Measurements from ENCODE around the gene CD53. TPM values are rescaled to one million over a fixed set of nuclear protein-coding genes. Genes with fewer than 3 reads are reported as not detected.
A peak's percentile ranks its signal among the peaks of the same experiment; 100 is the strongest.

CD53 gene
- total and polyA plus RNA-seq, 9 of the 15 experiments (the other 6 are each of a cell fraction or from before 2014, with no cell fraction given) = 63.5 to 220 (median 131) TPM

DNA sequence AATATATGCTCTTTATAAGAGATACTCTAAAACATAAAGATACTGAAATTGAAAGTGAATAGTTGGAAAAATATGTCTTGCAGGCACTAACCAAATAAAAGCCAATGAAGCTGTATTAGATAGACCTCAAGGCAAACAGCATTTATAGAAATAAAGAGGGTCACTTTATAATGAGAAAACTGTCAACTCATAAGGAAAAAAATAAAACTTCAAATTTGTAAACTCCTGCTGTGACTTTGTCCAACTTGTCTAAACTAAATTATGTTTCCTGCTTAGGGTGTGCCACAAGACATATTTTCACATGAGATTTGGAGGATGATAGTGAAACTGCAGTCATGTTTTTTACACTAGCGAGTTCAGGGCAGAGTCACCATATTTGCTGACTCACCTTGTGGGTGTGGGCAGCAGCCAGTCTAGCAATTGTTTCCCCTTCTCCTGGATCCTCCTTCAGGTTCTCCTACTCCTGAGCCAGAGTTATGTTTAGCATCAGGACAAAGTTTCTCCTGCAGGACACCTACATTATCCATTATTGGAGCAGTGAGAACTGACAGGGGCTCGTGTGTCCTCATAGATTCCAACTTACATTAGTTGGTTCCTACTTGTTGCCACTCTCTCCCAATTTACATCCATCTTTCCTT is 43.8 kb downstream of the CD53 start (continued):
- TF ChIP-seq, protein P1, sequence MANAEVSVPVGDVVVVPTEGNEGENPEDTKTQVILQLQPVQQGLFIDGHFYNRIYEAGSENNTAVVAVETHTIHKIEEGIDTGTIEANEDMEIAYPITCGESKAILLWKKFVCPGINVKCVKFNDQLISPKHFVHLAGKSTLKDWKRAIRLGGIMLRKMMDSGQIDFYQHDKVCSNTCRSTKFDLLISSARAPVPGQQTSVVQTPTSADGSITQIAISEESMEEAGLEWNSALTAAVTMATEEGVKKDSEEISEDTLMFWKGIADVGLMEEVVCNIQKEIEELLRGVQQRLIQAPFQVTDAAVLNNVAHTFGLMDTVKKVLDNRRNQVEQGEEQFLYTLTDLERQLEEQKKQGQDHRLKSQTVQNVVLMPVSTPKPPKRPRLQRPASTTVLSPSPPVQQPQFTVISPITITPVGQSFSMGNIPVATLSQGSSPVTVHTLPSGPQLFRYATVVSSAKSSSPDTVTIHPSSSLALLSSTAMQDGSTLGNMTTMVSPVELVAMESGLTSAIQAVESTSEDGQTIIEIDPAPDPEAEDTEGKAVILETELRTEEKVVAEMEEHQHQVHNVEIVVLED (CRISPR knock-in tag; IDR thresholded peaks at IDR 0.05) = no peak; the same call in 1 of the 2 replicates
- TF ChIP-seq LEF1 (IDR thresholded peaks at IDR 0.05) = peak; percentile 94
- no peak for TF ChIP-seq CBX1 (IDR thresholded peaks at IDR 0.05; ENCODE audit: low read depth)
- no peak for TF ChIP-seq ZNF830 (CRISPR knock-in tag; IDR thresholded peaks at IDR 0.05)
- TF ChIP-seq, protein P2, sequence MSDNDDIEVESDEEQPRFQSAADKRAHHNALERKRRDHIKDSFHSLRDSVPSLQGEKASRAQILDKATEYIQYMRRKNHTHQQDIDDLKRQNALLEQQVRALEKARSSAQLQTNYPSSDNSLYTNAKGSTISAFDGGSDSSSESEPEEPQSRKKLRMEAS (CRISPR knock-in tag; IDR thresholded peaks at IDR 0.05) = no peak
- no peak; the same call in 1 of the 2 replicates for TF ChIP-seq KAT7 (CRISPR knock-in tag; IDR thresholded peaks at IDR 0.05; ENCODE audit: borderline replicate concordance)
- TF ChIP-seq ZZZ3 (IDR thresholded peaks at IDR 0.05) = no peak
- TF ChIP-seq JUND (IDR thresholded peaks at IDR 0.05; ENCODE audit: borderline replicate concordance, low read depth, low read length) = peak; percentile 92
- TF ChIP-seq JUND (tag; IDR thresholded peaks at IDR 0.05; ENCODE audit: borderline replicate concordance, low read depth, low read length) = peak; percentile 94; the same call in 2 of the 3 replicates
- TF ChIP-seq PML (IDR thresholded peaks at IDR 0.05; ENCODE audit: low read length) = no peak
- TF ChIP-seq, protein P3, sequence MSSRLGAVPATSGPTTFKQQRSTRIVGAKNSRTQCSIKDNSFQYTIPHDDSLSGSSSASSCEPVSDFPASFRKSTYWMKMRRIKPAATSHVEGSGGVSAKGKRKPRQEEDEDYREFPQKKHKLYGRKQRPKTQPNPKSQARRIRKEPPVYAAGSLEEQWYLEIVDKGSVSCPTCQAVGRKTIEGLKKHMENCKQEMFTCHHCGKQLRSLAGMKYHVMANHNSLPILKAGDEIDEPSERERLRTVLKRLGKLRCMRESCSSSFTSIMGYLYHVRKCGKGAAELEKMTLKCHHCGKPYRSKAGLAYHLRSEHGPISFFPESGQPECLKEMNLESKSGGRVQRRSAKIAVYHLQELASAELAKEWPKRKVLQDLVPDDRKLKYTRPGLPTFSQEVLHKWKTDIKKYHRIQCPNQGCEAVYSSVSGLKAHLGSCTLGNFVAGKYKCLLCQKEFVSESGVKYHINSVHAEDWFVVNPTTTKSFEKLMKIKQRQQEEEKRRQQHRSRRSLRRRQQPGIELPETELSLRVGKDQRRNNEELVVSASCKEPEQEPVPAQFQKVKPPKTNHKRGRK (tag; IDR thresholded peaks at IDR 0.05) = peak; percentile 74; the same call in 1 of the 2 replicates
- no peak for TF ChIP-seq ZNF77 (CRISPR knock-in tag; IDR thresholded peaks at IDR 0.05)
- TF ChIP-seq, protein P4, sequence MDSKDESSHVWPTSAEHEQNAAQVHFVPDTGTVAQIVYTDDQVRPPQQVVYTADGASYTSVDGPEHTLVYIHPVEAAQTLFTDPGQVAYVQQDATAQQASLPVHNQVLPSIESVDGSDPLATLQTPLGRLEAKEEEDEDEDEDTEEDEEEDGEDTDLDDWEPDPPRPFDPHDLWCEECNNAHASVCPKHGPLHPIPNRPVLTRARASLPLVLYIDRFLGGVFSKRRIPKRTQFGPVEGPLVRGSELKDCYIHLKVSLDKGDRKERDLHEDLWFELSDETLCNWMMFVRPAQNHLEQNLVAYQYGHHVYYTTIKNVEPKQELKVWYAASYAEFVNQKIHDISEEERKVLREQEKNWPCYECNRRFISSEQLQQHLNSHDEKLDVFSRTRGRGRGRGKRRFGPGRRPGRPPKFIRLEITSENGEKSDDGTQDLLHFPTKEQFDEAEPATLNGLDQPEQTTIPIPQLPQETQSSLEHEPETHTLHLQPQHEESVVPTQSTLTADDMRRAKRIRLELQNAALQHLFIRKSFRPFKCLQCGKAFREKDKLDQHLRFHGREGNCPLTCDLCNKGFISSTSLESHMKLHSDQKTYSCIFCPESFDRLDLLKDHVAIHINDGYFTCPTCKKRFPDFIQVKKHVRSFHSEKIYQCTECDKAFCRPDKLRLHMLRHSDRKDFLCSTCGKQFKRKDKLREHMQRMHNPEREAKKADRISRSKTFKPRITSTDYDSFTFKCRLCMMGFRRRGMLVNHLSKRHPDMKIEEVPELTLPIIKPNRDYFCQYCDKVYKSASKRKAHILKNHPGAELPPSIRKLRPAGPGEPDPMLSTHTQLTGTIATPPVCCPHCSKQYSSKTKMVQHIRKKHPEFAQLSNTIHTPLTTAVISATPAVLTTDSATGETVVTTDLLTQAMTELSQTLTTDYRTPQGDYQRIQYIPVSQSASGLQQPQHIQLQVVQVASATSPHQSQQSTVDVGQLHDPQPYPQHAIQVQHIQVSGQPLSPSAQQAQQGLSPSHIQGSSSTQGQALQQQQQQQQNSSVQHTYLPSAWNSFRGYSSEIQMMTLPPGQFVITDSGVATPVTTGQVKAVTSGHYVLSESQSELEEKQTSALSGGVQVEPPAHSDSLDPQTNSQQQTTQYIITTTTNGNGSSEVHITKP (IDR thresholded peaks at IDR 0.05; ENCODE audit: partially characterized antibody) = no peak
- TF ChIP-seq GATAD2B (IDR thresholded peaks at IDR 0.05; ENCODE audit: borderline replicate concordance) = peak; percentile 62; the same call in 1 of the 2 replicates
- TF ChIP-seq, protein P5, sequence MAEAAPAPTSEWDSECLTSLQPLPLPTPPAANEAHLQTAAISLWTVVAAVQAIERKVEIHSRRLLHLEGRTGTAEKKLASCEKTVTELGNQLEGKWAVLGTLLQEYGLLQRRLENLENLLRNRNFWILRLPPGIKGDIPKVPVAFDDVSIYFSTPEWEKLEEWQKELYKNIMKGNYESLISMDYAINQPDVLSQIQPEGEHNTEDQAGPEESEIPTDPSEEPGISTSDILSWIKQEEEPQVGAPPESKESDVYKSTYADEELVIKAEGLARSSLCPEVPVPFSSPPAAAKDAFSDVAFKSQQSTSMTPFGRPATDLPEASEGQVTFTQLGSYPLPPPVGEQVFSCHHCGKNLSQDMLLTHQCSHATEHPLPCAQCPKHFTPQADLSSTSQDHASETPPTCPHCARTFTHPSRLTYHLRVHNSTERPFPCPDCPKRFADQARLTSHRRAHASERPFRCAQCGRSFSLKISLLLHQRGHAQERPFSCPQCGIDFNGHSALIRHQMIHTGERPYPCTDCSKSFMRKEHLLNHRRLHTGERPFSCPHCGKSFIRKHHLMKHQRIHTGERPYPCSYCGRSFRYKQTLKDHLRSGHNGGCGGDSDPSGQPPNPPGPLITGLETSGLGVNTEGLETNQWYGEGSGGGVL (CRISPR knock-in tag; IDR thresholded peaks at IDR 0.05) = no peak
- TF ChIP-seq BRD4 (IDR thresholded peaks at IDR 0.05) = no peak
- TF ChIP-seq MEIS2 (IDR thresholded peaks at IDR 0.05; ENCODE audit: partially characterized antibody) = peak; percentile 89
- peak; percentile 91 for TF ChIP-seq SOX6 (IDR thresholded peaks at IDR 0.05)

All from K562 (cell line).